K562 (cell line): ENCODE data around the gene TMEM132D. TPM values are rescaled to one million over a fixed set of nuclear protein-coding genes. Genes with fewer than 3 reads are reported as not detected.

Source experiments
- ATAC-seq: fragments of 200-7000 bp; cut with Tn5 transposase; 3 replicates; pipeline ENCODE4 v1.9.1; 2020; ENCODE audit warnings: moderate library complexity
- BruUV-seq: library from RNA; stranded (reverse); fragments of 400-500 nt; replicated peaks from 2 replicates; lab custom pipeline; 2021; lab: Mats Ljungman, UMichigan
- CTCF ChIA-PET: fragments of 300-600 bp; formaldehyde crosslinking; extraction: SDS; loops from one replicate; lab custom pipeline; 2021; ENCODE audit warnings: low intra/inter-chr PET ratio; lab: Yijun Ruan, JAX
- POLR2A ChIA-PET: fragments of 300-600, 350-650 bp; sonication (Branson Sonifier 250); formaldehyde crosslinking; extraction: SDS; loops from one replicate; lab custom pipeline; 2021; ENCODE audit warnings: antibody characterized with exemption, inconsistent platforms; lab: Yijun Ruan, JAX
- DNase-seq, 4 experiments: peaks; one replicate each; pipeline versions ENCODE4 v3.0.0 to v3.0.0-alpha.2; 2011 to 2018; ENCODE audit warnings: low spot score in 3 of 4, mixed read lengths in 3 of 4; ENCODE audit errors: extremely low read depth in 1 of 4
- FAIRE-seq: peaks from 2 replicates; lab custom pipeline; 2011; peaks lifted over from hg19 to GRCh38; lab: Jason Lieb, UNC
- H2AFZ ChIP-seq: 2 replicates; pipeline ENCODE4 v1.6.0; 2011; ENCODE audit warnings: low read depth, low read length, control low read depth, inconsistent platforms
- H3K27ac ChIP-seq: fragments of 200-600 bp; 3 replicates; pipeline ENCODE4 v1.8.0; 2011; ENCODE audit warnings: low read depth, mild to moderate bottlenecking, control low read depth, inconsistent platforms, low read length, moderate library complexity, mixed read lengths; ENCODE audit errors: extremely low read depth
- H3K27me3 ChIP-seq, 2 experiments: fragments of 300-600 bp in 1 of 2; 2 replicates in 1 of 2; 3 replicates in 1 of 2; pipeline versions ENCODE4 v1.6.0 to v1.8.0; 2011; ENCODE audit warnings: inconsistent platforms in 2 of 2, low read length in 2 of 2, mild to moderate bottlenecking in 1 of 2, mixed read lengths in 1 of 2, moderate library complexity in 1 of 2; ENCODE audit not compliant: control insufficient read depth in 2 of 2, insufficient read depth in 2 of 2
- H3K36me3 ChIP-seq: fragments of 300-600 bp; 3 replicates; pipeline ENCODE4 v1.8.0; 2011; ENCODE audit warnings: mild to moderate bottlenecking, low read length, inconsistent platforms; ENCODE audit not compliant: control insufficient read depth, insufficient read depth
- H3K4me1 ChIP-seq, 2 experiments: fragments of 200-600 bp in 1 of 2; replicated peaks in 1 of 2; 2 replicates in 1 of 2; 3 replicates in 1 of 2; pipeline versions ENCODE4 v1.5.1 to v1.8.0; 2011; ENCODE audit warnings: inconsistent platforms in 2 of 2, low read length in 2 of 2, mild to moderate bottlenecking in 1 of 2, mixed read lengths in 1 of 2, moderate library complexity in 1 of 2; ENCODE audit not compliant: control insufficient read depth in 2 of 2, insufficient read depth in 2 of 2
- H3K4me2 ChIP-seq: 2 replicates; pipeline ENCODE4 v1.6.1; 2011; ENCODE audit warnings: low read length, control low read depth, inconsistent platforms, mixed read lengths; ENCODE audit not compliant: insufficient read depth
- H3K4me3 ChIP-seq: fragments of 200-600 bp; sonication (generic), shearing (Covaris generic); 2 replicates; pipeline ENCODE4 v1.5.1; 2016; ENCODE audit warnings: control low read depth, inconsistent platforms
- H3K79me2 ChIP-seq: fragments of 200-600 bp; 3 replicates; pipeline ENCODE4 v1.8.0; 2011; ENCODE audit warnings: low read length, inconsistent platforms; ENCODE audit not compliant: control insufficient read depth, insufficient read depth
- H3K9ac ChIP-seq, 2 experiments: 2 replicates each; pipeline versions ENCODE4 v1.6.0 to v1.6.1; 2011; ENCODE audit warnings: low read depth in 2 of 2, low read length in 2 of 2, control low read depth in 1 of 2, inconsistent platforms in 1 of 2, mild to moderate bottlenecking in 1 of 2, mixed read lengths in 1 of 2; ENCODE audit not compliant: insufficient read depth in 1 of 2
- H3K9me1 ChIP-seq: one replicate; pipeline ENCODE4 v1.6.0; 2011; ENCODE audit warnings: inconsistent platforms, mild to moderate bottlenecking, low read length, moderate library complexity; ENCODE audit not compliant: control insufficient read depth, insufficient read depth
- H3K9me3 ChIP-seq: replicated peaks from 2 replicates; pipeline ENCODE4 v1.5.1; 2011; ENCODE audit warnings: low read depth, low read length, inconsistent platforms; ENCODE audit not compliant: control insufficient read depth, insufficient read depth
- H4K20me1 ChIP-seq: replicated peaks from 2 replicates; pipeline ENCODE4 v1.6.1; 2011; ENCODE audit warnings: low read length, inconsistent platforms, mixed read lengths; ENCODE audit not compliant: control insufficient read depth, insufficient read depth
- ARID3B ChIP-seq: fragments of 250-450 bp; sonication (Bioruptor Pico); IDR thresholded peaks from 2 replicates; pipeline ENCODE4 v1.4.0; 2020; ENCODE audit warnings: borderline replicate concordance
- ASH1L ChIP-seq: fragments of 450-650 bp; IDR thresholded peaks from 2 replicates; pipeline ENCODE4 v1.6.1; 2018; ENCODE audit warnings: borderline replicate concordance, mild to moderate bottlenecking, low read depth; ENCODE audit not compliant: partially characterized antibody
- ELF4 ChIP-seq: fragments of 450-650 bp; formaldehyde crosslinking; IDR thresholded peaks from 2 replicates; pipeline ENCODE4 v1.4.0; 2022; ENCODE audit warnings: missing genetic modification characterization
- ETV5 ChIP-seq: sonication (generic); formaldehyde crosslinking; IDR thresholded peaks from 2 replicates; pipeline ENCODE4 v1.4.0; 2020; ENCODE audit warnings: low read depth, mild to moderate bottlenecking, missing genetic modification reagents
- HDAC1 ChIP-seq, 2 experiments: fragments of 450-650 bp; IDR thresholded peaks; 2 replicates each; pipeline ENCODE4 v1.6.1; 2016 to 2017; ENCODE audit warnings: inconsistent platforms in 1 of 2, mild to moderate bottlenecking in 1 of 2, moderate library complexity in 1 of 2
- MYBL2 ChIP-seq, 2 experiments: fragments of 450-650 bp in 1 of 2; sonication (generic) in 1 of 2; formaldehyde crosslinking in 1 of 2; IDR thresholded peaks; 2 replicates each; pipeline versions ENCODE4 v1.6.1 to v1.8.1; 2017 to 2022; ENCODE audit warnings: borderline replicate concordance in 1 of 2, inconsistent platforms in 1 of 2, low read depth in 1 of 2, mild to moderate bottlenecking in 1 of 2, missing genetic modification reagents in 1 of 2, moderate library complexity in 1 of 2
- NFIX ChIP-seq: fragments of 250-450 bp; sonication (Bioruptor Pico); IDR thresholded peaks from 2 replicates; pipeline ENCODE4 v1.4.0; 2020; ENCODE audit warnings: low read depth, mild to moderate bottlenecking, moderate library complexity
- PRMT5 ChIP-seq: sonication (generic); formaldehyde crosslinking; IDR thresholded peaks from 2 replicates; pipeline ENCODE4 v1.5.0; 2020; ENCODE audit warnings: missing genetic modification reagents
- ZBTB49 ChIP-seq: sonication (generic); formaldehyde crosslinking; IDR thresholded peaks from 2 replicates; pipeline ENCODE4 v1.8.0; 2022; ENCODE audit warnings: missing genetic modification reagents, mild to moderate bottlenecking, borderline replicate concordance
- ZNF668 ChIP-seq: fragments of 250-450 bp; sonication (Bioruptor Pico); IDR thresholded peaks from 2 replicates; pipeline ENCODE4 v1.8.0; 2022; ENCODE audit warnings: mild to moderate bottlenecking, inconsistent platforms
- WGBS: fragments of 100-300 bp; shearing (Covaris generic); methylation state at CpG from one replicate; pipeline ENCODE4 v1.1.6; 2016; ENCODE audit warnings: low coverage, mixed read lengths; ENCODE audit not compliant: insufficient coverage; ENCODE audit errors: missing lambda C conversion rate; 5-methylcytosine and 5-hydroxymethylcytosine counted together
- in situ Hi-C: fragments of 300-500 bp; cut with MboI; formaldehyde crosslinking; loops from 4 replicates; pipeline ENCODE4 v1.15.0; 2018; ENCODE audit warnings: inconsistent platforms, mixed read lengths
- intact Hi-C: fragments of 100-400 bp; cut with micrococcal nuclease; formaldehyde crosslinking; loops from 2 replicates; pipeline ENCODE4 v1.14.2; 2022
- polyA plus RNA-seq, 8 experiments: library from polyadenylated mRNA; depleted of rRNA in 4 of 8; stranded (reverse) in 5 of 8; unstranded in 3 of 8; fragments of >200 nt; fragmentation: Nextera tagmentation in 2 of 8; fragmentation: Illumina TruSeq in 1 of 8; extraction: Ambion mirVana in 2 of 8; extraction: Trizol in 1 of 8; gene quantifications; 2 replicates each; pipeline versions ENCODE4 v1.2.1 to v1.2.3, GENCODE V29; 2011 to 2014; ENCODE audit warnings: inconsistent platforms in 1 of 8, missing spikeins in 1 of 8
- total RNA-seq, 7 experiments: library from RNA; depleted of rRNA in 6 of 7; stranded (reverse); fragments of >200 nt in 6 of 7; fragmentation: Illumina TruSeq in 2 of 7; extraction: Trizol in 2 of 7; gene quantifications; 2 replicates each; pipeline versions ENCODE4 v1.2.1 to v1.2.3, GENCODE V29; 2011 to 2021; ENCODE audit warnings: low replicate concordance in 1 of 7
- TF ChIP-seq, protein P1 (sequence below): sonication (generic); formaldehyde crosslinking; IDR thresholded peaks from 2 replicates; pipeline ENCODE4 v1.4.0; 2020; ENCODE audit warnings: mild to moderate bottlenecking, missing genetic modification reagents
- TF ChIP-seq, protein P2 (sequence below), 2 experiments: fragments of 200-800 bp in 1 of 2; sonication (Bioruptor generic) in 1 of 2; sonication (generic) in 1 of 2; formaldehyde crosslinking in 1 of 2; IDR thresholded peaks in 1 of 2; conservative IDR thresholded peaks in 1 of 2; 2 replicates each; pipeline versions ENCODE4 v1.5.0 to v1.6.1; 2016 to 2020; ENCODE audit warnings: missing compliant biosample characterization in 1 of 2, missing genetic modification characterization in 1 of 2, missing genetic modification reagents in 1 of 2
- TF ChIP-seq, protein P3 (sequence below): fragments of 250-450 bp; sonication (Bioruptor Pico); IDR thresholded peaks from 2 replicates; pipeline ENCODE4 v1.4.0; 2020

The TMEM132D gene
- total and polyA plus RNA-seq, 9 of the 15 experiments (the other 6 are each of a cell fraction or from before 2014, with no cell fraction given) = not detected

DNA sequence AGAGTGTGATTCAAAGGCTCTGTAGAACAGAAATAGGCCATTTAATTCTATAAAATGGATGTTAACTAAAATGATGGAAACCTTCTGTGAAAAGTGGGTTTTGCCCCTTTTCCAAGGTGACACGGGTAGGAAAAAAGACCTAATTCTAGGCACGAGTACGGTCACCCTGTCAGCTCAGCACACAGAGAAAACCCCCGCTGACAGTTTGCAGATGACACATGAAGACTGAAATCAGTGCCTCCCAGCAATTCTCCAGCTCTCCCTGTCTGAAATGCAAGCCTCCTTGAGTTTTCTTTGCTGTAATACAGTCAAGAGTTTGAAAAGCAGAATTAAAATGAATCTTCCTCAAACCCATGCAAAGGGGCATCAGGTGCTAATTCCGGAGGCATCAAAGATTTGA lies 230.0 kb downstream of the TMEM132D start:
- H3K27me3 ChIP-seq = peaks cover 0 to 6% of the 10 kb centered on the region in 2 experiments; a peak in 1 of 5 replicates
- 4% methylated on average over 5 of the region's 5 CpGs for WGBS
- in situ Hi-C loops (no loop called here), intact Hi-C loops (no loop called here)
- no peak overlapping the region for H3K4me3 ChIP-seq
- H3K4me1 ChIP-seq = no peaks in the 10 kb centered on the region
- H3K9me3 ChIP-seq = no peaks in the 10 kb centered on the region
- FAIRE-seq (no peak), ATAC-seq (no peak), DNase-seq (no peak)
- H2AFZ ChIP-seq = no peak overlapping the region
- H3K79me2 ChIP-seq = no peaks in the 10 kb centered on the region
- ChIA-PET POLR2A (no interaction called here), CTCF (no interaction called here)
- H3K27ac ChIP-seq = no peak overlapping the region
- BruUV-seq = no TSS peak
- no peak overlapping the region for H3K9ac ChIP-seq
- H3K4me2 ChIP-seq = no peak overlapping the region
- no peaks in the 10 kb centered on the region for H3K9me1 ChIP-seq
- H3K36me3 ChIP-seq = no peaks in the 10 kb centered on the region
- H4K20me1 ChIP-seq = no peaks in the 10 kb centered on the region
- TF ChIP-seq MYBL2 (IDR thresholded peaks at IDR 0.05; ENCODE audit: low read depth) (no peak), MYBL2 (CRISPR knock-in tag; IDR thresholded peaks at IDR 0.05; ENCODE audit: borderline replicate concordance) (no peak), ARID3B (CRISPR knock-in tag) (no peak), ZBTB49 (CRISPR knock-in tag) (no peak), HDAC1 (IDR thresholded peaks at IDR 0.05) (no peak), PRMT5 (CRISPR knock-in tag) (no peak), ETV5 (CRISPR knock-in tag) (no peak), ZNF668 (CRISPR knock-in tag) (no peak), ELF4 (CRISPR knock-in tag) (no peak), ASH1L (no peak), NFIX (no peak)
- TF ChIP-seq, protein P1, sequence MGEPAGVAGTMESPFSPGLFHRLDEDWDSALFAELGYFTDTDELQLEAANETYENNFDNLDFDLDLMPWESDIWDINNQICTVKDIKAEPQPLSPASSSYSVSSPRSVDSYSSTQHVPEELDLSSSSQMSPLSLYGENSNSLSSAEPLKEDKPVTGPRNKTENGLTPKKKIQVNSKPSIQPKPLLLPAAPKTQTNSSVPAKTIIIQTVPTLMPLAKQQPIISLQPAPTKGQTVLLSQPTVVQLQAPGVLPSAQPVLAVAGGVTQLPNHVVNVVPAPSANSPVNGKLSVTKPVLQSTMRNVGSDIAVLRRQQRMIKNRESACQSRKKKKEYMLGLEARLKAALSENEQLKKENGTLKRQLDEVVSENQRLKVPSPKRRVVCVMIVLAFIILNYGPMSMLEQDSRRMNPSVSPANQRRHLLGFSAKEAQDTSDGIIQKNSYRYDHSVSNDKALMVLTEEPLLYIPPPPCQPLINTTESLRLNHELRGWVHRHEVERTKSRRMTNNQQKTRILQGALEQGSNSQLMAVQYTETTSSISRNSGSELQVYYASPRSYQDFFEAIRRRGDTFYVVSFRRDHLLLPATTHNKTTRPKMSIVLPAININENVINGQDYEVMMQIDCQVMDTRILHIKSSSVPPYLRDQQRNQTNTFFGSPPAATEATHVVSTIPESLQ (CRISPR knock-in tag) = no peak
- TF ChIP-seq, protein P2, sequence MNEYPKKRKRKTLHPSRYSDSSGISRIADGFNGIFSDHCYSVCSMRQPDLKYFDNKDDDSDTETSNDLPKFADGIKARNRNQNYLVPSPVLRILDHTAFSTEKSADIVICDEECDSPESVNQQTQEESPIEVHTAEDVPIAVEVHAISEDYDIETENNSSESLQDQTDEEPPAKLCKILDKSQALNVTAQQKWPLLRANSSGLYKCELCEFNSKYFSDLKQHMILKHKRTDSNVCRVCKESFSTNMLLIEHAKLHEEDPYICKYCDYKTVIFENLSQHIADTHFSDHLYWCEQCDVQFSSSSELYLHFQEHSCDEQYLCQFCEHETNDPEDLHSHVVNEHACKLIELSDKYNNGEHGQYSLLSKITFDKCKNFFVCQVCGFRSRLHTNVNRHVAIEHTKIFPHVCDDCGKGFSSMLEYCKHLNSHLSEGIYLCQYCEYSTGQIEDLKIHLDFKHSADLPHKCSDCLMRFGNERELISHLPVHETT (CRISPR knock-in tag; conservative IDR thresholded peaks at IDR 0.05 in 1 of 2, IDR thresholded peaks at IDR 0.05 in 1 of 2) = no peak
- TF ChIP-seq, protein P3, sequence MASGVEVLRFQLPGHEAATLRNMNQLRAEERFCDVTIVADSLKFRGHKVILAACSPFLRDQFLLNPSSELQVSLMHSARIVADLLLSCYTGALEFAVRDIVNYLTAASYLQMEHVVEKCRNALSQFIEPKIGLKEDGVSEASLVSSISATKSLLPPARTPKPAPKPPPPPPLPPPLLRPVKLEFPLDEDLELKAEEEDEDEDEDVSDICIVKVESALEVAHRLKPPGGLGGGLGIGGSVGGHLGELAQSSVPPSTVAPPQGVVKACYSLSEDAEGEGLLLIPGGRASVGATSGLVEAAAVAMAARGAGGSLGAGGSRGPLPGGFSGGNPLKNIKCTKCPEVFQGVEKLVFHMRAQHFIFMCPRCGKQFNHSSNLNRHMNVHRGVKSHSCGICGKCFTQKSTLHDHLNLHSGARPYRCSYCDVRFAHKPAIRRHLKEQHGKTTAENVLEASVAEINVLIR (CRISPR knock-in tag) = no peak
